NK-92 (cell line): Measurements from ENCODE around the gene NUP93.
"Not testable (repeated sequence)": the region's sequence is repeated elsewhere in the genome, so short reads cannot be mapped to it uniquely, and the experiment has no call there.

Experiments
- DNase-seq: peaks from one replicate; lab custom pipeline; 2025; ENCODE audit not compliant: unreplicated experiment; lab: John Stamatoyannopoulos, UW

NUP93 gene

DNA sequence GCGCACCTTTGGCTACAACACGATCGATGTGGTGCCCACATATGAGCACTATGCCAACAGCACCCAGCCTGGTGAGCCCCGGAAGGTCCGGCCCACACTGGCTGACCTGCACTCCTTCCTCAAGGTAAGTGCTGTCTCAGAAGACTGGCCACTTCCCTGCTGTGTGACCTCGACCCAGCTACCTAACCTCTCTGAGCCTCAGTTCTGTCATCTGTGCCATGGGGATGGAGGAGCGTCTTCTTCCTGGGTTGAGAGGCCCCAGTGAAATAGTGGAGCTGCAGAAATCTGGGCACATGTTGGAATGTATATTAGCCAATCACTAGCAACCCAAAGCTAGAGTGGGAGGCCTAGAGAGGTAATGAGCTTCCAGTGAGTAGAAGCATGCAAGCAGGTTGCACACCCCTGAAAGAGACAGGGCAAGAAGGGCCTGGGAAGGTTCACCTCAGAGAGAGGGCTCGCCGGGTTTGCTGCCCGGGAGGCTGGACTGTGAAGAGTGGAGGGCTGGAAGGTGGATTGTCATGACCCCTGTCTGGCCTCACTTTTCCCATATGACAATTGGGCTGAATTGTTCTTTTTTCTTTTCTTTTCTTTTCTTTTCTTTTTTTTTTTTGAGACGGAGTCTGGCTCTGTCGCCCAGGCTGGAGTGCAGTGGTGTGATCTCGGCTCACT, 135.6 kb downstream of the NUP93 start:
- DNase-seq, result no peak

DNA sequence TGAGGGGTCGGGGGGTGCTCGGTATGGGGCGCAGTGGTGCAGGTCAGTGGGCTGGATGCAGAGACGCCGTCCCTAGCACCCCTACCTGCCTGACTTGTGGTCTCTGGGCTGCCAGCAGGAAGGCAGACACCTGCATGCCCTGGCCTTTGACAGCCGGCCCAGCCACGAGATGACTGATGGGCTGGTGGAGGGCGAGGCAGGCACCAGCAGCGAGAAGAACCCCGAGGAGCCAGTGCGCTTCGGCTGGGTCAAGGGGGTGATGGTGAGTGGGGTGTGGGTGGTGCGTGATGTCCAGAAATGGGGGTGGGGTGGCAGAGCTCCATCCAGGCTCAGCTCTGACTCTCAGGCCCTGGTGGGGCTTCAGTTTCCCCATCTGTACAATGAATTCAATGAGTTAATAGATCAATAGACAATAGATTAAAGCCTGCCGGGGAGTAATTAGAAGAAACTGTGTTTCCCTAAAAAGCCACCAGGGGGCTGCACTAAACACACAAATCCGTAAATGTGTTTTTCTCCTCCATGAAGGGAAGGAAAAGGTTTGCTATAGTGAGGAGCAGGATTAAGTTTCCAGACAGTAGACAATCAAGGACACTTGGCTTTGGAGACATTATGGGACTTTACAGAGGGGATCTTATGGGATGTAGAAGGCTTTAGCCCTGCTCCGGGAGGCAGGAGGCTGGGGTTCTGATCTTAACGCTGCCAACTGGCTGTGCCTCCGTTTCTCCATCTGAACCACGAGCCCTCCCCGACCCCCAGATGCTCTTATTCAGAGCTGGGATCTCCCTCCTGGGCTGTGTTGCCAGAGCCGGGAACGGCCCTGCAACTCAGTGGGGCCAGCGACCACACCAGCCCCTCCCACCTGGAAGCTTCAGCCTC, 137.3 kb downstream of the NUP93 start:
- DNase-seq, result no peak

DNA sequence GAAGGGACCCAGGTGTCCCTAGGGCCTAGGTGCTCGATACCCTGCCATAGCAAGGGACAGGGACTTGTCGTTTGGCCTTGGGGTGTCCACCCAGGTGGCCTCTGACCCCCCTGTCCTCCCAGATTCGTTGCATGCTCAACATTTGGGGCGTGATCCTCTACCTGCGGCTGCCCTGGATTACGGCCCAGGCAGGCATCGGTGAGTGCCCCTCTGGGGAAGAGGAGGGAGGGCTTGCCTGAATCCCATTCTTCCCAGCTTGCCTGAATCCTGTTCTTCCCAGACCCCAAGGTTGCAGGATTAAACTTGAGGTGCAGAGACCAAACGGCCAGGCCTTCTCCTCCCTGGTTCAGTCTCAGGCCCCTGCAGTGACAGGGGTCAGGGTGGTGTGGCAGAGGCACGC, 138.2 kb downstream of the NUP93 start:
- DNase-seq, result no peak

DNA sequence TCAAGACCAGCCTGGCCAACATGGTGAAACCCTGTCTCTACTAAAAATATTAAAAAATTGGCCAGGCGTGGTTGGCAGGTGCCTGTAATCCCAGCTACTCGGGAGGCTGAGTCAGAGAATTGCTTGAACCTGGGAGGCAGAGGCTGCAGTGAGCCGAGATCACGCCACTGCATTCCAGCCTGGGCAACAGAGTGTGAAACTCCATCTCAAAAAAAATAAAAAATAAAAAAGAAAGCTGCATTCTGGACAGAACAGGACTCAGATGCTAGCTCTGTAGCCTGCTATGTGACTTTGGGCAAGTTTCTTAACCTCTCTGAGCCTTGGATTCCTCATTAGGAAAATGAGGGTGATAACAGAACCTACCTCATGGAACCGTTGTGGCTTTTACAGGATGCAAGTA, 138.8 kb downstream of the NUP93 start:
- DNase-seq, result not testable (repeated sequence)

DNA sequence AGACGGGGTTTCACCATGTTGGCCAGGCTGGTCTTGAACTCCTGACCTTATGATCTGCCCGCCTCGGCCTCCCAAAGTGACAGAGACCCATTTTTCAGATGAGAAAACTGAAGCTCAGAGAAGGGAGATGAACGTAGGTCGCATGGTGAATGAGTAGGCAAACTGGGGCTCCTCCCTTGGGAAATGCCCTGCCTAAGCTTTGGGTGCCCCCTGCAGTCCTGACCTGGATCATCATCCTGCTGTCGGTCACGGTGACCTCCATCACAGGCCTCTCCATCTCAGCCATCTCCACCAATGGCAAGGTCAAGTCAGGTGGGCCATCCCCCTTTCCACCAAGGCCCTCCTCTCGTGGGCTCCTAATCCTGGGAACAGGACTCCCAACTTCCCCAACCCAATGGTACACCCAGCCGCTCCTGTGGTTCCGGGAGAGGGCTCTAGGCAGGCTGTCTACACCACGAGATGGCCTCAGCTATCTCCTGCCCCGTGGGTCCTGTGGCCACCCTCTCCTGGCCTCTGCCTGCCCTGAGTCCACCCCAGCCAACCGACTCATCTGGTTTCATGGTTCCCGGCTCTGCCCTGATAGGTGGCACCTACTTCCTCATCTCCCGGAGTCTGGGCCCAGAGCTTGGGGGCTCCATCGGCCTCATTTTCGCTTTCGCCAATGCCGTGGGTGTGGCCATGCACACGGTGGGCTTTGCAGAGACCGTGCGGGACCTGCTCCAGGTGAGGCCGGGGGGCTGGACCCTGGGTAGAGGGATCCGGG, 139.8 kb downstream of the NUP93 start:
- DNase-seq, result no peak

DNA sequence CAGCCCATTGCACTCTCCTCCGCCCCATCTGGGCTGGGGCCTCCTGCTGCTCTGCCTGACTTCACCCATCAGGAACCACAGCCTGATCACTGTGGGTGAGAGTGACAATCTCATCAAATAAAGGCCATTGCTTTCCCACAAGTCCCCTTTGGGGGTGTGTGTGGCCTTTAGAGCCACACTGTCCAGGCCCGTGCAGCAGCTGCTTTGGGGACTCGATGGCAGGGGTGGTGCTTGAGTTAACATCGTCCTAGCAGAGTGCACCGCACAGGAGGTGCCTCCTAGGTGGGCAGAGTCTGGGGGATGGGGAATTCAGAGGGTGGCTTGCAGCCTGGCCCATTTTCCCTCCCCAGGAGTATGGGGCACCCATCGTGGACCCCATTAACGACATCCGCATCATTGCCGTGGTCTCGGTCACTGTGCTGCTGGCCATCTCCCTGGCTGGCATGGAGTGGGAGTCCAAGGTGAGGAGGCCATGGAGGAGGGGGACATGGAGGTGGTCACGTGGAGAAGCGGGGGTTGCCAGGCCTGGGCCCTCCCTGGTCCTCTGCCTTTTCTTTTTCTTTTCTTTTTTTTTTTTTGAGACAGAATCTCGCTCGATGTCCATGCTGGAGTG, 140.5 kb downstream of the NUP93 start:
- no peak for DNase-seq

DNA sequence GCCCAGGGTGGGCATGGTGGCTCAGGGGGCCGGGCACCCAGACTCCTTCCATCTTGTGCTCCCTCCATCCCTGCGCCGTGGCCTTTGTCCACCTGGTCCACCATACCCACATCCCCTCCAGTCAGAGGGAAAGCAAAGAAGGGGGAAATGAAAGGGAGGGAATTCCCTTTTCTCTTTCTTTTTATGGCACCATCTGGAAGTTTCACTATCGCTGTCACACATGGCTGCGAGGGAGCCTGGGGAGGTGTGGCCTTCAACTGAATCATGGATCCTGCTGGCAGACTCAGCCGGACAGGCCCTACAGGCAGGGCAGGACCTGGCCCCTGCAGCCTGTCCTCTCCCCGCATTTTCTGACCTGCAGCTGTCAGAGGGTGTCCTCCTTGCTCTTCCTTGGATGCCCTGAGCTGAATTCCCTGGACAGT, 141.3 kb downstream of the NUP93 start:
- DNase-seq, result no peak

DNA sequence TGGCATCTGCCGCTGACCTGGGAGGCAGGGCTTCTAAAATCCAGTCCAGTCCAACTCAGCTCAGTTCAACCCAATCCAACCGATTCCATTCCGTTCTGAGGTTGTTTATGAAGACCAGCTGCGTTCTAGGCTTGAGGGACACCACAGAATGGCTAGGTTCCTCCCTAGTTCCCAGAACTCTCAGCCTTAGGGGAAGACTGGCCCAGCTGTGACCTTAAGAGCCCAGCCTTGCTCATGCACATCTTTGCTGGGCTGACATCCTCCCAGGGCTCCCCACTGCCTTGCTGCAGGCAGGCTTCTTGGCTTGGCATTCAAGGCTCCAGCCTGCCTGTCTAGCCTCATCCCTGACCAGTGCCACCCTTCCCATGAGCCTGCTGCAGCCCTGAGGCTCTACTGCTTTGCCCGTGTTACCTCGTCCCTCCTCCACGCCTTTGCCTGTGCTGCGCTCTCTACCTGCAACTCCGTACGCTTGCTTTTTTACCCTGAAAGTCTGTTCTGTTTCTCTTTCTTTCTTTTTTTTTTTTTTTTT, 143.0 kb downstream of the NUP93 start:
- no peak for DNase-seq

DNA sequence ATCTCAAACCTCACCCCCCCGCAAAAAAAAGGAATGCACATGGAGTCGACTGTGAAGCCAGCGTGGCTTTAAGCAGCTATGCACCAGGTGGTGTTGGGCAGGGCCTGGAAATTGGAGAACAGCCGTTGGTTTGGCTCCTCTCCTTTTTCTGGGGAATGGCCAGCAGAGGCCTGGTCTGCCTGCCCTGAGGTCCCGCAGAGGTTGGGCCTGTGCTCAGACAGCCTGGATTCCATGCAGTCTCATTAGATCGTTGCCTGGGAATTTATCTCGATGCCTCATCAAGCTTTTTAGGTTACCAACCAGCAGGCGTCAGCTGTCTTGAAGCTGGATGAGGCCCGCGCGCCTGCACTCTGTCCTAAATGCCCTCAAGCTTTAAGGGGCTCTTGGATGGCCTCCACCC, 144.9 kb downstream of the NUP93 start:
- no peak for DNase-seq

DNA sequence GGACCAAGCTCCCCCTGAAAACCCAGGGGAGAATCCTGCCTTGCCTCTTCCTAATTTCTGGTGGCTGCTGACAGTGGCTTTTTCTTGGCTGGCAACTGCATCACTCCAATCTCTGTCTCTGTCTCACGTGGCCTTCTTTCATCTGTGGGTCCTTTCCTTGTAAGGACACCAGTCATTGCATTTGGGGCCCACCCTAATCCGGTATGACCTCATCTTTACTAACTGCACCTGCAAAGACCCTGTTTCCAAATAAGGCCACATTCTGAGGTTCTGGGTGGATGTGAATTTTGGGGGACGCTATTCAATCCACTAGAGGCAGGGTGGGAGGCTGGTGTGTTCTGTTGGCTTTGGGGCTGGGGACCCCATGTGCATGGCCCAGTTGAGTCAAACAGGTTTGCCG, 146.1 kb downstream of the NUP93 start:
- no peak for DNase-seq

DNA sequence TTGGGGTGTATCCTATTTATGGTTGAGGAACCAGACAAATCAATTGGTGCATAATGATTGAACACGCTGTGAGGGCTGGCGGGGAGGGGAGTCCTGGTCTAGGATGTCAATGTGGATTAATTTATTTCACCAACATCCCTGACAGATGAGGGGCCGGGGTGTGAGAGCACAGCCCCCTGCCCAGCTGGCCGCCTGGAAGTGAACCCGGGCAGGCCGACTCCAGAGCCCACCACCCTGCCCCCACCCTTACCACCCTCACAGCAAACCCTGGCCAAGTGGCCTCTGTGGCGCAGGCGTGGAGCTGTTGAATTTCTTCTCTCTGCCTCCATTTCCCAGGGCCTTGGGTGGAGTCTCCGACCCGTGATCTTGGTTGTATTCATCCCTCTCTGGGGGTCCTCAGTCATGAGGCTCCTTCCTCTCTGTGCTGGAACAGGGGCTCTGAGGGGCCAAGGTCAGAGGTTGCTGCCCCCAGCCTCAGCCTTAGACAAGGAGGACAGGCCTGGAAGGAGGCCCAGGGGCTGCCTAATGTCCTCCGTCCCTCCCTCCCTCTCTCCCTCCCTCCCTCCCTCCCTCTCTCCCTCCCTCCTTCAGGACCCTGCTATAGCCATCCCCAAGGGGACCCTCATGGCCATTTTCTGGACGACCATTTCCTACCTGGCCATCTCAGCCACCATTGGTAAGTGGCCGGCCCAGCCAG, 147.7 kb downstream of the NUP93 start:
- no peak for DNase-seq

DNA sequence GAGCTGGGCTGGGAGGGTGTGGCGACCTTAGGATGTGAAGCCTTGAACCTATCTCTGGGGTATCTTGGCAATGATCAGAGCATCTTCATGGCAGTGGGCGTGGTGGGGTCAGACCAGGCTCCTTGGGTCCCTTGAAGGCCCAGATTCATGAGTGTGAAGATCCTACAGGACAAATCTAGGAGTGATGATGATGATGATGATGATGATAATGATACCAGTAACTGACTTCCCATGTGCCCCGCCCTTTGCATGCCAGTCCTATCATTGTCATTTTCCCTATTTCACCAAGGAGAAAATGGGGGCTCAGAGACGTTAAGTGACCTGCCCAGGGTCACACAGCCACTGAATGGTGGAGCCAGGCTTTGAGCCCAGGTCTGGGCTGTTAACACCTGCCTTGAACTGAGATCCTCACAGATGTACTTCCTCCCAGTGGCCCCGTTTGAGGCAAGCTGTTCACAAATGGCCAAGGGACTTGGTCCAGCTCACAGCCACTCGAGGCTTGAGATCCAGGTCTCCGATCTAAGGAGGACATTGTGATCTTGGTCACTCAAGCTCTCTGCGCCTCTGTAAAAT, 148.4 kb downstream of the NUP93 start:
- no peak for DNase-seq

DNA sequence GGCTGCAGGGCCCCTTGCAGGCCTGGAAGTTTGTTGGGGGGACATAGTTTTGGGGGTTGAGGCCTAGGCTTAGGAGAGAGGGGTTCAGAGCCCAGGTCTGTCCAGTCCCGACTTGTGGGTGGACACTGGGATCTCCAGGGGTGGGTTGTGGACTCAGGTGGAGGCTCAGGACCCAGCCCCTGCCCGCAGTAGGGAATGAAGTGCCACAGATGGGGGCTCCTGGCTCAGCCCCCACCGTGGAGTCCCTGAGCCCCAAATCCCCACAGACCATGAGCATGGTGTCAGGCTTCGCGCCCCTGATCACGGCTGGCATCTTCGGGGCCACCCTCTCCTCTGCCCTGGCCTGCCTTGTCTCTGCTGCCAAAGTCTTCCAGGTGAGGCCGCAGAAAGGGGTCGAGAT, 149.3 kb downstream of the NUP93 start:
- no peak for DNase-seq

DNA sequence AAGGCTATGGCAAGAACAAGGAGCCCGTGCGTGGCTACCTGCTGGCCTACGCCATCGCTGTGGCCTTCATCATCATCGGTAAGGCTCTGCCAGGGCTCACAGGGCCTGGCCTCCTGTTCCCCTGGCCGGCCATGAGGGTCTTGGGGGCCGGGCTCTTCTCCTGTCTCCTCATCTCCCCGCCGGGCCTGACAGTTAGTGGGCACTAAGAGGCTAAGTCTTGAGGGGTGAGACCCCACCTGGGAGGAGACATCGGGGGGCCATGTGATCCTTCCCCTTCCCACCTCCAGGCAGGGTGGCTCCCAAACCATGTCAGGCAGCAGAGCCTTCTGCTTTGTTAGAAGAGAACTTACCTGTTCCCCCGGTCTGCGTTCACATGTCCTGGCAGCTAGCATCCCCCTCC, 150.2 kb downstream of the NUP93 start:
- no peak for DNase-seq

DNA sequence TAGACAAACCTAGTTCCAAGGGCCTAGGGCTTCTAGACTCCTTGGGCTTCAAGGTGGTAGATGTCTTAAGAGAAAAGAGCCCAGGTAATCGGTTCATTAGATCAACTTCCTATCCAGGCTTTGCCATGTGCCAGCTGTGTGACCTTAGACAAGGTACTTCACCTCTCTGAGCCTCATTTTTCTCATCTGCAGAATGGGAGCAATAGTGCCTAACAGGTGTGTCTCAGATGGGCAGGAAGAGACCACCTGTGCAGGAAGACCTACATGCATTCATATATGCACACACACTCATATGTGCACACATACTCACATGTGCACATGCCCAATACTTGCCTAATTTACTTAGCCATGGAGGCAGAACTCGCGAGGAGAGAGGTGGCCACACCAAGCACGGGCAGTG, 150.8 kb downstream of the NUP93 start:
- no peak for DNase-seq

DNA sequence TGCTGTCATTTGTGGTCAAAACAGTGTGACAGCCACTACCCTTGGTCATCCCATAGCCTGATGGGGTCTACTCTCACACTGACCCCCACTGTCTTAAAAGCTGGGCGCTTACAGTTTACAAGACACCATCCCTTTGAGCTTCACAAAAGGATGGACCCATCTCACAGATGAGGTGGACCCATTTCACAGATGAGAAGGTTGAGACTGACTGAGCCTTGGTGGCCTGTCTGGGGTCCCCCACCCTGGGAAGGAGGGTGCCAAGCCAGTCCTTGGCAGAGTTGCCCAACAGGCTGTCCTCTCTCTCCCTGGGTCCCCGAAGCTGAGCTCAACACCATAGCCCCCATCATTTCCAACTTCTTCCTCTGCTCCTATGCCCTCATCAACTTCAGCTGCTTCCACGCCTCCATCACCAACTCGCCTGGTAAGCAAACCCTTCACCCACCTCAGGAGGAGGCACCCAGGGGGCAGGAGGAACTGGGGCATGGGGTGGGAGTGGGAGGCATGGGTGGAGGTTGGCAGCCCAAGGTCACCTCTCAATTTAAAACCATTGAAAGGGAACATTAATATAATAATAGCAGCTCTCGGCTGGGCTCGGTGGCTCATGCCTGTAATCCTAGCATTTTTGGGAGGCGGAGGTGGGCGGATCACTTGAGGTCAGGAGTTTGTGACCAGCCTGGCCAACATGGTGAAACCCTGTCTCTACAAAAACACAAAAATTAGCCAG, 152.3 kb downstream of the NUP93 start:
- DNase-seq, result no peak

DNA sequence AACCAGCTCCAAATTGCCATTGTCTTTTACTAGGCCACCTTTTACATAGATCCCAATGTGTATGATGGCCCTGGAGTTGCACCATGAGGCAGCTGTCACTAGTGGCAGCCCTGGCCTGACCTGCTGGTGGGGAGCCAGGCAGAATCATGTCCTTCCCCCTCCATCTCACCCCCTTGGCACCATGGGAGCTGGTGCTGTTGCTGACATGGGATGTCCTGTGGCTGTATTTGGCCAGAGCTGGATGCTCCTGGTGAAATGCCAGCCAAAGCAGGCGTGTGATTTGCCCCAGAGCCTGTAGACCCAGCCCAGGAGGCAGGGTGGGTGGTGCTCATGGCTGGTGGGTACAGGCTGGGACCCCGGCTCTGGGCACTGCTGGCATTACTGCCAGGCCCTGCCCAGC, 153.7 kb downstream of the NUP93 start:
- DNase-seq, result no peak

DNA sequence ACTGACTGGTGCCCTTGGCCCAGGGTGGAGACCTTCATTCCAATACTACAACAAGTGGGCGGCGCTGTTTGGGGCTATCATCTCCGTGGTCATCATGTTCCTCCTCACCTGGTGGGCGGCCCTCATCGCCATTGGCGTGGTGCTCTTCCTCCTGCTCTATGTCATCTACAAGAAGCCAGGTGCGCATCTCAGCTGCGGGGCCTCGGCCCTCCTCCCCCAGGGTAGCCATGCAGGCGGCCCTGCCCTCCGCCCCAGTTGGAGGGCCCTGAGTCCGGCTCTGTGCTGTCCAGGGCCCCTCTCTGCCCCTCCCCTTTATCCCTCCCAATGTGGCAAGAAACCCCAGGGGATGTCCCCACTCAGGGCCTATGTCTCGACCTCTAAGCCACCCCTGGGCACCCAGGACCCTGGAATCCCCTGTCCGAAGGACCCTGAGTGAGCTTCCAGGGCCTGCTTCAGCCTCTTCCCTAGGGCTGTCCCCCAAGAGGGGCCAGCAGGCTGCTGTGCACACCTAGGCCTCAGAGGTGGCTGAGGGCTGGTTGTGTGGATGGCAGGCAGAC, 154.2 kb downstream of the NUP93 start:
- DNase-seq, result no peak

DNA sequence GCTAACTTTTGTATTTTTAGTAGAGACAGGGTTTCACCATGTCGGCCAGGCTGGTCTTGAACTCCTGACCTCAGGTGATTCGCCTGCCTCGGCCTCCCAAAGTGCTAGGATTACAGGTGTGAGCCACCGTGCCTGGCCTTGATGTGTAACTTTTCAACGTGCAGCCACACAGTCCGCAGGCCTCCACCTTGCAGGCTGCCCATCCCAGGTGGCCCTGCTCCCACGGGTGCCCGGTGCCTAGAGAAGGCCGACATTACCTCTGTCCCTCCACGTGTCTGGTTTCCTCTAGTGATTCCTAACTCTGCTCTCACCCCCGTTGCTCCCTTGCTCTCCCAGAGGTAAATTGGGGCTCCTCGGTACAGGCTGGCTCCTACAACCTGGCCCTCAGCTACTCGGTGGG, 155.0 kb downstream of the NUP93 start:
- DNase-seq, result not testable (repeated sequence)
